H54 (cell line): ENCODE measurements around the gene TPRN.

Source experiments
- DNase-seq: peaks from one replicate; pipeline ENCODE4 v3.0.0; 2011; ENCODE audit warnings: low spot score, mixed read lengths; ENCODE audit not compliant: insufficient read length
- FAIRE-seq: peaks from 3 replicates; lab custom pipeline; 2011; peaks lifted over from hg19 to GRCh38; lab: Jason Lieb, UNC
- POLR2A ChIP-seq: IDR thresholded peaks from 2 replicates; pipeline ENCODE4 v1.6.1; 2011; ENCODE audit warnings: low read depth, mild to moderate bottlenecking, low read length

Gene TPRN

GRCh38 chr9:137224830-137225694 is 24.5 kb upstream of the TPRN start, which contains the start of gene CYSRT1:
CYSRT1 (plus strand) TSS chr9:137225174; CDS start chr9:137225622, 448 bp downstream.
- DNase-seq (no peak), FAIRE-seq (no peak)
- TF ChIP-seq POLR2A: no peak

- TF ChIP-seq POLR2A: peak; percentile 53; the same call in 1 of the 2 replicates
- peak; percentile 100 for DNase-seq
- peak; percentile 70 for FAIRE-seq
Measured at GRCh38 chr9:137223078-137223970, 22.8 kb upstream of the TPRN start.

GRCh38 chr9:137222190-137223077 is 21.9 kb upstream of the TPRN start, which contains the start of gene RNF208:
RNF208 (minus strand) TSS chr9:137222240; CDS start chr9:137221212, 1,028 bp downstream.
- DNase-seq: no peak
- no peak for TF ChIP-seq POLR2A
- no peak for FAIRE-seq

- TF ChIP-seq POLR2A: no peak
- FAIRE-seq (no peak), DNase-seq (no peak)
Measured at GRCh38 chr9:137221506-137222111, 21.1 kb upstream of the TPRN start.

GRCh38 chr9:137221095-137221505 is 20.6 kb upstream of the TPRN start:
- no peak for DNase-seq
- FAIRE-seq: no peak
- TF ChIP-seq POLR2A: no peak

GRCh38 chr9:137220317-137221094 is 20.0 kb upstream of the TPRN start:
- DNase-seq (no peak), FAIRE-seq (no peak)
- no peak for TF ChIP-seq POLR2A

GRCh38 chr9:137219757-137220316 is 19.3 kb upstream of the TPRN start:
- DNase-seq (no peak), FAIRE-seq (no peak)
- TF ChIP-seq POLR2A: no peak

- FAIRE-seq (peak; percentile 97), DNase-seq (peak; percentile 99)
- no peak for TF ChIP-seq POLR2A
Measured at GRCh38 chr9:137218754-137219271, 18.3 kb upstream of the TPRN start.

GRCh38 chr9:137218212-137218753 is 17.7 kb upstream of the TPRN start:
- no peak for FAIRE-seq
- no peak for DNase-seq
- no peak for TF ChIP-seq POLR2A

- FAIRE-seq (no peak), DNase-seq (no peak)
- no peak for TF ChIP-seq POLR2A
Measured at GRCh38 chr9:137217276-137218211, 17.0 kb upstream of the TPRN start.
